DOHH2 (cell line): ENCODE data around the gene MSLN.

Source experiments
- CTCF ChIP-seq: fragments of 200-600 bp; sonication (generic); IDR thresholded peaks from one replicate; pipeline ENCODE4 v1.5.1; 2014; ENCODE audit warnings: antibody characterized with exemption, mild to moderate bottlenecking, low read depth, low read length; ENCODE audit not compliant: poor library complexity, severe bottlenecking
- EZH2phosphoT487 ChIP-seq: fragments of 200-600 bp; sonication (generic); IDR thresholded peaks from 2 replicates; pipeline ENCODE4 v1.6.1; 2017; ENCODE audit warnings: borderline replicate concordance, mild to moderate bottlenecking, antibody characterized with exemption, low read length, moderate library complexity, mixed read lengths

- peak; percentile 92 for TF ChIP-seq CTCF
- no peak for TF ChIP-seq EZH2phosphoT487
These were observed 25.3 kb downstream of the MSLN start for GRCh38 chr16:785563-786535.
